NOMO-1 (cell line): ENCODE data around the gene PAOX.
"Not testable (repeated sequence)": the region's sequence is repeated elsewhere in the genome, so short reads cannot be mapped to it uniquely, and the experiment has no call there.

Experiments
- DNase-seq, 2 experiments: peaks; one replicate each; lab custom pipeline; 2025; ENCODE audit not compliant: unreplicated experiment in 2 of 2; lab: John Stamatoyannopoulos, UW

The PAOX gene

DNA sequence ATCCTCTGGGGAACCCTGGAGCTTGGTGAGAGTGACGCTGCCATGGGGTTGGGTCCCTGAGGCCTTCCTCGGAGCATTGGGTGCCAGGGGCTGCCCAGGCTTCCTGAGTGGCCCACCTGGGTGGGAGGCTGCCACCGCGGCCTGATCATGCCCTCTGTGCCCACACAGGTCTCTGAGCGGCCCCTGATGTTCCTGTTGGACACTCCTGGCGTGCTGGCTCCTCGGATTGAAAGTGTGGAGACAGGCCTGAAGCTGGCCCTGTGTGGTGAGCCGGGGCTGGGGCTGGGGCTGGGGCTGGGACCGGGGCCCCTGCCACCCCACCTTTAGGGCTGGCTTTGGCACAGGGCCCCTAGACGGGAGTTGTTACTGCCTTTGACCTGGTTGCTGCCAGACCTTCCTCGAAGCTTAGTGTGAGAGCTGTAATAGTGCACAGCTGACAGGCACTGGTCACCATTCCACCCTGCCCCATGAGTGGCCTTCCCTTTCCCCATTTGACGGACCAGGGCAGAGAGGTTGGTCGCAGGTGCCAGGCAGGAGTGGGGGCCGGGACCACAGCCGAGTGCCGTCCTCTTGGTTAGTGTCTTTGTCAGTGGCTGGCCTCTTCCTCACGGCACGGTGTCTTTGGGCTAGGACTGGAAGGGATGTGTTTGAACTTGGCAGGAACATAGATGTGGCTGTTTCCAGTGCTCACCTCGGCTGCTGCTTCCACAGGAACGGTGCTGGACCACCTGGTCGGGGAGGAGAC lies 23.1 kb downstream of the PAOX start:
- DNase-seq, result no peak

- no peak for DNase-seq
Measured at GRCh38 chr10:133403359-133403758, 24.3 kb downstream of the PAOX start.

- DNase-seq, result no peak
Measured at GRCh38 chr10:133403784-133404183, 24.7 kb downstream of the PAOX start.

DNA sequence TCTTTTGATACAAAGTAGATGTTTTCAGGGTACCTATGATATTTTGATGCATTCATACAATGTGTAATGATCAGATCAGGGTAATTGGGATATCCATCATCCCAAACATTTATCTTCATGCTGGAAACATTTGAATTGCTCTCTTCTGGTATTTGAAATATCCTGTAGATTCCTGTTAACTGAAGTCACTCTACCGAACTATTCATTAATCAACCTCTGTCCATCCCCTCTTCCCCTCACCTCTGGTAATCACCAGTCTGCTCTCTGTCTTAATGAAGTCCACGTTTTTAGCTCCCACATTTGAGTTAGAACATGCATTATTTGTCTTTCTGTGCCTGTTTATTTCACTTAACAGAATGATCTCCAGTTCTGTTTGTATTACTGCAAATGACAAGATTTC lies 26.2 kb downstream of the PAOX start:
- DNase-seq, result no peak

DNA sequence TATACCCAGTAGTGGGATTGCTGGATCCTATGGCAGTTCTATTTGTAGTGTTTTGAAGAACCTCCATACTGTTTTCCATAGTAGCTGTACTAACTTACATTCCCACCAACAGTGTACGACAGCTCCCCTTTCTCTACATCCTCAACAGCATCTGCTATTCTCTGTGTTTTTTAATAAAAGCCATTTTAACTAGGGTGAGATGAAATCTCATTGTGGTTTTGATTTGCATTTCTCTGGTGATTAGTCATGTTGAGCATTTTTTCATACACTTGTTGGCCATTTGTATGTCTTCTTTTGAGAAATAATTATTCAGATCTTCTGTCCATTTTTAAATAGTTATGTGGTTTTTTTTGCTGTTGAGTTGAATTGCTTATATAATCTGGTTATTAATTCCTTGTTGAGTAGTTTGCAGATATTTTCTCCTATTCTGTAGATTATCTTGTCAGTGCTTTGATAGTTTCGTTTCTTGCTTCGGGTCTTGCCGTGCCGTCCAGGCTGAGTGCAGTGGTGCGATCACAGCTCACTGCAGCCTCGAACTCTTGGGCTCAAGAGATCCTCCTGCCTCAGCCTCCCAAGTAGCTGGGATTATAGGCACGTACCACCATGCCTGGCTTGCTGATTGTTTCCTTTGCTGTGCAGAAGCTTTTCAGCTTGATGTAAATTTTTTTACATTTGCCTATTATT lies 26.9 kb downstream of the PAOX start:
- no peak for DNase-seq

DNA sequence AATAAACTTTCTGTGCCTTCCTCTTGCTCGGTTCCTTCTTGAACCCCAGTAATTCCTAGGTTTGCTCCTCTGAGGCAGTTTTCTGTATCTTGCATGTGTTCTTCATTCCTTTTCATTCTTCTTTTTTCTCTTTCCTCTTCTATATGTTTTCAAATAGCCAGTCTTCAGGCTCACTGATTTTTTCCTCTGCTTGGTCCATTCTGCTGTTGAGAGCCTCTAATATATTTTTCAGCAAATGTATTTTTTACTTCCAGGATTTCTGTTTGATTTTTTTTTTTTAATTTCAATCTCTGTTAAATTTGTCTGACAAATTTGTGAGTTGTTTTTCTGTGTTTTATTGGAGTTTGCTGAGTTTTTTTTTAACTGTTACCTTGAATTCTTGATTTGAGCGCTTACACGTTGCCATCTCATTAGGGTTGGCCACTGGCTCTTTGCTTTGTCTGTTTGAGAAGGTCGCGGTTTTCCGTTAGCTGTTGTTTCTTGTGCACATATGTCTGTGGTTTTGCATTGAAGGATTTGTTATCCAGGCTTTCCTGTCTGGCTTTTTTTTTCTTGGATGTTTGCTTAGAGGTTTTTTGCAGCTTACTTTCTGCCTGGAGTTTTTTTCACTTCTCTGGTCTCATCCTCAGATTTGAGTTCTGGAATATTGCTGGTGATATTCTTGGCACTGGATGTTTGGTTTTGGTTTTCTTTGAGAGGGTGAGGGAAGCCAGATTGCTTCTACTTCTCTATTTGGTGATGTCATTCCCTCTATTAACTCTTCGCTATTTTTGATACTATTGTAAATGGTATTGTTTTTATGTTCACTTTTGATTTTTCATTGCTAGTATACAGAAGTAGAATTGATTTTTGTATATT lies 32.7 kb downstream of the PAOX start:
- DNase-seq, result no peak

- no peak for DNase-seq
Measured at GRCh38 chr10:133412381-133412711, 33.3 kb downstream of the PAOX start.

DNA sequence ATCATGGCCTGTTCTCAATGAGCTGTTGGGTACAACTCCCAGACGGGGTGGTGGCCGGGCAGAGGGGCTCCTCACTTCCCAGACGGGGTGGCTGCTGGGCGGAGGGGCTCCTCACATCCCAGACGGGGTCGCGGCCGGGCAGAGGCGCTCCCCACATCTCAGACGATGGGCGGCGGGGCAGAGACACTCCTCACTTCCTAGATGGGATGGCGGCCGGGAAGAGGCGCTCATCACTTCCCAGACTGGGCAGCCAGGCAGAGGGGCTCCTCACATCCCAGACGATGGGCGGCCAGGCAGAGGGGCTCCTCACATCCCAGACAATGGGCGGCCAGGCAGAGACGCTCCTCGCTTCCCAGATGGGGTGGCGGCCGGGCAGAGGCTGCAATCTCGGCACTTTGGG lies 35.3 kb downstream of the PAOX start:
- DNase-seq, result not testable (repeated sequence)

DNA sequence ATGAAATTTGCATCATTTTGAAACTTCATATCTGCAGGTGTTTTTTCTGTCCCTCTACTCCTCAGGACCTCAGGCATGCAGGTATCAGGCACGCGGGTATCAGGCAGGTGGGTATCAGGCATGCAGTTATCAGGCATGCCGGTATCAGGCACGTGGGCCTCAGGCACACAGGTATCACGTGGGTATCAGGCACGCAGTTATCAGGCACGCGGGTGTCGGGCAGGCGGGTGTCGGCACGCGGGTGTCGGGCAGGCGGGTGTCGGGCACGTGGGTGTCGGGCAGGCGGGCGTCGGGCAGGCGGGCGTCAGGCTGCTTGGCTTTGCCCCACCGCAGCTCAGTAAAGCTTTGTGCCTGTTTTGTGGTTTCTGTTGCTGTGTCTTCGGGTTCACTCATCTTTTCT lies 36.7 kb downstream of the PAOX start:
- DNase-seq, result no peak

- DNase-seq, result no peak
Measured at GRCh38 chr10:133418289-133418993, 39.4 kb downstream of the PAOX start.

- DNase-seq, result no peak
Measured at GRCh38 chr10:133419211-133419950, 40.3 kb downstream of the PAOX start.

DNA sequence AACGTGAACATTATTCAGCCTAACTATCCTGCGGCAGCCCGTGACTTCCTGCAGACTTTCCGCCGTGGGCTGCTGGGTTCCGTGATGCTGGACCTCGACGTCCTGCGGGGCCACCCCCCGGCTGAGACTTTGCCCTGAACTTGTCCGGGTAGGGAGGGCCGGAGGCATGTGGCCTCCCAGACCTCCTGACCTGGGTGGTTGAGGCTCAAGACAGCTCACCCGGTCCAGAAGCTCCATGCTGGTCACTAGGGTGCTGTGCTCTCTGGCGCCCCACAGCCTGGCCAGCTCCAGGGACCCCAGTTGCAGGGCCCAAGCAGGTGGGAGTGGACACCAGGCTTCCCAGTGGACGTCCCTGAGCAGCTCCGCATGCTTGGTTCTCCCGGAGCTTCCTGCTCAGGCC lies 41.0 kb downstream of the PAOX start:
- no peak for DNase-seq

GRCh38 chr10:133420579-133420978 lies 41.5 kb downstream of the PAOX start:
- DNase-seq, result no peak

DNA sequence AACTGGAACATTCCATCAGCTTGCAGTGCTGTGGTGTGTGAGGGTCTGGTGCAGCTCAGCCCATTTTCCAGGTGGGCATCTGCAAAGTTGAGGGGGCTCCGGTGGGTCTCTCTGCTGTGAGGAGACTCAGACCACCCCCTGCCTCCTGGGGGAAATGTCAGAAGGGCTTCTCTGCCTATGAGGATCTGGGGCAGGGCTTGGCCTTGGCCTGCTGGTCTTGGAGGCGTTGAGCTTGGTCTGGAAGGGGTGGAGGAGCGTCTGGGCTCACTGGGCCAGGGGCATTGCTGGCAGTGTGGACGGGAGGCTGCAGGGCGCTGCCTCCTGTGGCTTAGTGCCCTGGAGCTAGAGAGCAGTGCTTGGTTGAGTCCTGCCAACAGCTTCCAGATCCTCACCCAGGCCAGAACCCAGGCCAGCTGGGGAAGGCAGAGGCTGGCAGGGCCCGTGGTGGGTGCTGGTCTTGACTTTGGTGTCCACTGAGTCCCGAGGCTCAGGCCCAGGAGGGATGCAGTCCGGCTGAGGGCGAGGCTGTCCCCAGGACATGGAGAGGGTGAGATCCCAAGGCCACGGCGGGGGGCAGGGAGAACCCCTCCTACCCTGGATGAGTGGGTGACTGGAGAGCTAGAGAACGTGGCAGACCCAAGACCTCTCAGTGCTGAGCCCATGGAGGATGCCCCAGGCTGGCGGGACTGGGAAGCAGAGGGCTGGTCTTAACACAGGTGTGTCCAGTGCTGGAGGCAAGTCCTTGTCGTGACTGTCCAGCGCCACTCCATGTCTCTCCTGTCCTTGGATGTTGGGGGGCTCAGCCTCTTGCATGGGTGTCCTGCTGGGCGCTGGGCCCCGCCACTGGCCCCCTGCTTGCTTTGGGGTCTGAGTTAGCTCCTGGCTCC lies 42.5 kb downstream of the PAOX start:
- no peak for DNase-seq

DNA sequence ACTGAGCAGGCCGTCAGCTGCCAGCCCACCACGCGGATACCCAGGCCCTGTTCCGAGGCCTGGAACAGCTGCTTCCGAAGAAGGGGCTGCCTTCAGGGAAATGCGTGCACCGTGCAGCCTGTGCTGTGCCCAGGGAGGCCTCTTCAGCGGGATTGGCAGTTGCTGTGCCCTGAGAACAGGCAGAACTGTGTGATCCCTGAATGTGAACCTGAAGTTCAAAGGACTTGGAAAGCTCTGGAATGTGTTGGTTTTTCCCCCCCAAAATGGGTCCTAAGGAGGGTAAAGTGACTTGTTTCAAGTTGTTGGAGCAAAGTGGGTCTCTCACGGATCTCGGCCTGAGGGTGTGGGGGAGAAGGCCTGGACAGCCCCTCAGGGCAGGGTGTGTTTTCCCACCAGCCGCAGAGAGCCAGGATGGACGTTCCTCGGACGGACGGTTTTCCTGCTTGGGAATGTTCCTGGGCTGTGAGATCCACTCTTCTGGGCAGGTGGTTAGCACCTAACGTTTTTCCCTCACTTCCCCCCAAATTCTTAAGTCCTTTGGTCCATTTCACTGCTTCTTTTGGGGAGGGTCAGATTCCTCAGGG lies 43.3 kb downstream of the PAOX start:
- DNase-seq, result no peak

DNA sequence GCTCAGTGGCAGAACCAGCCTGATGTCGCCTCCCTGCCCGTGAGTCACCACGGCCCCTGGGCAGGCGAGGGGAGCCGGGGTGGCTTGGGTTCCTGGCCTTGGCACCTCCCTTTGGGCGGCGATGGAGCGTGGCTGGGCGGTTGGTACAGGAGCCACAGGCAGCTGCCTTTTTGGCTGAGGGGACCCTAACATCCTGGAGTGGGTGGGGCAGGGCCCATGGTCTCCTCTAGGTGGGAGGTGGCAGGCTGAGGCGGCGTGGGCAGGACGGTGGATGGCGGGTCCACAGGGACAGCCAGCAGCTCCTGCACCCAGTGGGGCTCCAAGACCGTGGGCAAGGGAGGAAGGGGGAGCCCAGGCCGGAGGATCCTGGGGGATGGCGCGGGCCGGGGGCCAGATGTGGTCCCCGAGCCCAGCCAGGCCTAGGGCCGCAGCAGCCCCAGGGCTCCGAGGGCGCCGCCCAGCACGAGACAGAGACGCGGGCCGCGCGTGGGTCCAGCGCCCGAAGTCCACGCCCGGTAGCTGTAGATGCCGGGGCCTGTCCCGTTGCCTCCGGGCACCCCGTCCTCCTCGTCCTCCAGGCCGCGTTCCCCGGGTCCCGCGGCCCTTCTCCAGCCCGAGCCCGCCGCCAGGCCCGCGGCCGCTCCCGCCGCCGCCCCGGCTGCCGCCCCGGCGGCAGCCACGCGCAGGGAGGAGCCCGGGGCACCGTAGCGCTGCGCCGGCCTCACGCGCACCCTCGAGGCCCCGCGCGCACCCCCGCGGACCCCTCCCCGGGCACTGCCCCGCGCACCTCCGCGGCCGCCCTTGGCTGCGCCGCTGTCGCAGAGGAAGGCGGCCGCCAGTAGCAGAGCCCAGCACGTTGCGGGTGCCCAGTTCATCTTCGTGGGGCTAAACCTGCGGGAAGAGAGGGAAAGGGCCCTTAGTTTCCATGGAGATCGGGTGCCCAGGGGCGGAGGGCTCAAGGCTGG lies 44.0 kb downstream of the PAOX start:
- DNase-seq, result no peak

GRCh38 chr10:133424102-133424501 lies 45.0 kb downstream of the PAOX start:
- not testable (repeated sequence) for DNase-seq

DNA sequence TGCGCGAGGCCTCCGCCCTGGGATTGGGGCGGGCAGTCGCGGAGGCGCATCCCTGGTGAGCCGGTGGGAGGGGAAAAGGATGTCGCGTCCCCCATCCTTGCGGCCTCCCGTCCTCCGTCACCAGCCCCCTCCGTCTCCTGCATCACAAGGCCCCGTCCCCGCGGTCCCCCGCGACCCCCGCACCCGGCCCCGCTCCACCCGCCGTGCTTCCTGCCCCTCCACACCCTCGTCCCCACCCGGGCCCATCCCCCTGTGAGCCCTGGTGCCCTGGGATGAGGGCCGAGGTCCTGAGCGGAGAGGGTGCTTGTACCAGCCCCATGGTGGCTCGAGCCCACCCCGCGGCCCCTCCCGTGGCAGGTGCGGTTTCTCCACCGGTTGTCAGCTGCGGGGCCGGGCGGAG lies 45.5 kb downstream of the PAOX start, which contains the start of gene SPRN:
SPRN (minus strand) TSS at position 25 of the 400 bp plus-strand sequence. CDS start 944 bp downstream, outside the sequence.
- DNase-seq, result not testable (repeated sequence)
